ENCODE results near the gene LDLRAD4.

GRCh38 chr18:13252686-13253410 is 34.3 kb downstream of the LDLRAD4 start:
- TF ChIP-seq, protein P1, sequence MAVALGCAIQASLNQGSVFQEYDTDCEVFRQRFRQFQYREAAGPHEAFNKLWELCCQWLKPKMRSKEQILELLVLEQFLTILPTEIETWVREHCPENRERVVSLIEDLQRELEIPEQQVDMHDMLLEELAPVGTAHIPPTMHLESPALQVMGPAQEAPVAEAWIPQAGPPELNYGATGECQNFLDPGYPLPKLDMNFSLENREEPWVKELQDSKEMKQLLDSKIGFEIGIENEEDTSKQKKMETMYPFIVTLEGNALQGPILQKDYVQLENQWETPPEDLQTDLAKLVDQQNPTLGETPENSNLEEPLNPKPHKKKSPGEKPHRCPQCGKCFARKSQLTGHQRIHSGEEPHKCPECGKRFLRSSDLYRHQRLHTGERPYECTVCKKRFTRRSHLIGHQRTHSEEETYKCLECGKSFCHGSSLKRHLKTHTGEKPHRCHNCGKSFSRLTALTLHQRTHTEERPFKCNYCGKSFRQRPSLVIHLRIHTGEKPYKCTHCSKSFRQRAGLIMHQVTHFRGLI (CRISPR knock-in tag; IDR thresholded peaks at IDR 0.05), result no peak
- TF ChIP-seq GATAD2B (IDR thresholded peaks at IDR 0.05; ENCODE audit: borderline replicate concordance), result no peak
- TF ChIP-seq ZNF785 (CRISPR knock-in tag; IDR thresholded peaks at IDR 0.05), result no peak
- no peak for TF ChIP-seq HMGXB4 (CRISPR knock-in tag; IDR thresholded peaks at IDR 0.05)
- TF ChIP-seq, protein P2, sequence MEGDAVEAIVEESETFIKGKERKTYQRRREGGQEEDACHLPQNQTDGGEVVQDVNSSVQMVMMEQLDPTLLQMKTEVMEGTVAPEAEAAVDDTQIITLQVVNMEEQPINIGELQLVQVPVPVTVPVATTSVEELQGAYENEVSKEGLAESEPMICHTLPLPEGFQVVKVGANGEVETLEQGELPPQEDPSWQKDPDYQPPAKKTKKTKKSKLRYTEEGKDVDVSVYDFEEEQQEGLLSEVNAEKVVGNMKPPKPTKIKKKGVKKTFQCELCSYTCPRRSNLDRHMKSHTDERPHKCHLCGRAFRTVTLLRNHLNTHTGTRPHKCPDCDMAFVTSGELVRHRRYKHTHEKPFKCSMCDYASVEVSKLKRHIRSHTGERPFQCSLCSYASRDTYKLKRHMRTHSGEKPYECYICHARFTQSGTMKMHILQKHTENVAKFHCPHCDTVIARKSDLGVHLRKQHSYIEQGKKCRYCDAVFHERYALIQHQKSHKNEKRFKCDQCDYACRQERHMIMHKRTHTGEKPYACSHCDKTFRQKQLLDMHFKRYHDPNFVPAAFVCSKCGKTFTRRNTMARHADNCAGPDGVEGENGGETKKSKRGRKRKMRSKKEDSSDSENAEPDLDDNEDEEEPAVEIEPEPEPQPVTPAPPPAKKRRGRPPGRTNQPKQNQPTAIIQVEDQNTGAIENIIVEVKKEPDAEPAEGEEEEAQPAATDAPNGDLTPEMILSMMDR (IDR thresholded peaks at IDR 0.05 in 2 of 3, conservative IDR thresholded peaks at IDR 0.05 in 1 of 3; ENCODE audit: insufficient read depth in 2 of 3, low read depth in 1 of 3, low read length in 3 of 3), result no peak
- no peak for TF ChIP-seq FOXA1 (IDR thresholded peaks at IDR 0.05; ENCODE audit: borderline replicate concordance)
- no peak for TF ChIP-seq SOX6 (IDR thresholded peaks at IDR 0.05)
- no peak for TF ChIP-seq NR3C1 (CRISPR knock-in tag; IDR thresholded peaks at IDR 0.05)
- no peak for TF ChIP-seq SMAD3 (CRISPR knock-in tag; conservative IDR thresholded peaks at IDR 0.05)
- TF ChIP-seq, protein P3, sequence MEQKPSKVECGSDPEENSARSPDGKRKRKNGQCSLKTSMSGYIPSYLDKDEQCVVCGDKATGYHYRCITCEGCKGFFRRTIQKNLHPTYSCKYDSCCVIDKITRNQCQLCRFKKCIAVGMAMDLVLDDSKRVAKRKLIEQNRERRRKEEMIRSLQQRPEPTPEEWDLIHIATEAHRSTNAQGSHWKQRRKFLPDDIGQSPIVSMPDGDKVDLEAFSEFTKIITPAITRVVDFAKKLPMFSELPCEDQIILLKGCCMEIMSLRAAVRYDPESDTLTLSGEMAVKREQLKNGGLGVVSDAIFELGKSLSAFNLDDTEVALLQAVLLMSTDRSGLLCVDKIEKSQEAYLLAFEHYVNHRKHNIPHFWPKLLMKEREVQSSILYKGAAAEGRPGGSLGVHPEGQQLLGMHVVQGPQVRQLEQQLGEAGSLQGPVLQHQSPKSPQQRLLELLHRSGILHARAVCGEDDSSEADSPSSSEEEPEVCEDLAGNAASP (IDR thresholded peaks at IDR 0.05), result no peak

Measured in K562 (cell line).